Activated CD4-positive, alpha-beta T cell treated with anti-CD3 and anti-CD28 coated beads, Interleukin-2, amount 50 U/mL, for 16 hours (primary cell): ENCODE measurements around the gene CYTH3.

Experiments
- DNase-seq: peaks from one replicate; pipeline ENCODE4 v3.0.0-alpha.2; 2020

CYTH3 gene

GRCh38 chr7:6279937-6280336, 7.5 kb upstream of the CYTH3 start:
- DNase-seq, result no peak

GRCh38 chr7:6279341-6279740, 6.9 kb upstream of the CYTH3 start:
- DNase-seq, result no peak

- no peak for DNase-seq
Measured at GRCh38 chr7:6278749-6279310, 6.4 kb upstream of the CYTH3 start.

DNA sequence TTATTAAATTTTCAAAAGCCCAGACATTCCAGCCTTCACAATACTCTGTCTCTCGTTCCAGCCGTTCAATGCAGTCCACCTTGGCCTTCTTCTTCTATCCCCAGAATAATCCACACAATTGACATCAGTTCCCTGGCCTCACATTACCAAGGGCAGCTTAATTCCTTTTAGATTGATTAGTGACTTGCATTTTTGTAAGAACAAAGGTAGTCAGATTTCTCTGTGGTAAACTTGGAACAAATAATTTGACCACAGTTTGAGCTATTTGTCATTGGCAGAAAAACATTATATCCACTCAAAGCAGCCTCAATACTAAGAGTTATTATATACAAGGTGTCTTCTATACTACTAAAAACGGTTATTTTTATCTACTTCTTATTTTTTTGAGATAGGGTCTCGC, 5.1 kb upstream of the CYTH3 start:
- no peak for DNase-seq

GRCh38 chr7:6276911-6277408, 4.5 kb upstream of the CYTH3 start:
- no peak for DNase-seq

- DNase-seq, result no peak
Measured at GRCh38 chr7:6274743-6275142, 2.3 kb upstream of the CYTH3 start.

DNA sequence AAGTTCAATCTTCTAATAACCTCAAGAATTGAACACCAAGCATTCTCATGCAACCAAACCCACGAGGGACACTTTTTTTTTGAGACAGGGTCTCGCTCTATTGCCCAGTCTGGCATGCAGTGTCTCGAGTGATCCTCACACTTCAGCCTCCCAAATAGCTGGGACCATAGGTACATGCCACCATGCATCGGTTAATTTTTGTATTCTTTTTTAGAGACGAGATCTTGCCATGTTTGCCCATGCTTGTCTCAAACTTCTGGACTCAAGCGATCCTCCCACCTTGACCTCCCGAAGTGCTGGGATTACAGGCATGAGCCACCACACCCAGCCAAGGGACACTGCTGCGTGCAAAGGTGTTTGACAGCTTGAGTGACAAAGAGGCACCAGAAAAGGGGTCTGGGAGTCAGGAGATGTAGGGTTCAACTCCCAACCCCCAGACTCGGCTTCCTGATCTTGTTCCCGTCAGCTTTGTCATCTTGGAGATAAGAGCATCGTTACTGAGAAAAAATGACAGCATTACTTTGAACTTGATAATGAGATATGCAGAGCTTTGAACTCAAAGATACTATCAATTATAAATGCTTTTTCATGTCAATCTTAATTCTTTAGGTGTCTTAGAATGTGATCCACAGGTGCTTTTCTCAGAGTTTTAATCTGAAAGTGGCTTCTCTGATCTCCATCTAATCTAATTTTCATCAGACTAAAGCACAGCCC, 1.6 kb upstream of the CYTH3 start:
- DNase-seq, result no peak

GRCh38 chr7:6273380-6273837, 985 bp upstream of the CYTH3 start:
- no peak for DNase-seq

DNA sequence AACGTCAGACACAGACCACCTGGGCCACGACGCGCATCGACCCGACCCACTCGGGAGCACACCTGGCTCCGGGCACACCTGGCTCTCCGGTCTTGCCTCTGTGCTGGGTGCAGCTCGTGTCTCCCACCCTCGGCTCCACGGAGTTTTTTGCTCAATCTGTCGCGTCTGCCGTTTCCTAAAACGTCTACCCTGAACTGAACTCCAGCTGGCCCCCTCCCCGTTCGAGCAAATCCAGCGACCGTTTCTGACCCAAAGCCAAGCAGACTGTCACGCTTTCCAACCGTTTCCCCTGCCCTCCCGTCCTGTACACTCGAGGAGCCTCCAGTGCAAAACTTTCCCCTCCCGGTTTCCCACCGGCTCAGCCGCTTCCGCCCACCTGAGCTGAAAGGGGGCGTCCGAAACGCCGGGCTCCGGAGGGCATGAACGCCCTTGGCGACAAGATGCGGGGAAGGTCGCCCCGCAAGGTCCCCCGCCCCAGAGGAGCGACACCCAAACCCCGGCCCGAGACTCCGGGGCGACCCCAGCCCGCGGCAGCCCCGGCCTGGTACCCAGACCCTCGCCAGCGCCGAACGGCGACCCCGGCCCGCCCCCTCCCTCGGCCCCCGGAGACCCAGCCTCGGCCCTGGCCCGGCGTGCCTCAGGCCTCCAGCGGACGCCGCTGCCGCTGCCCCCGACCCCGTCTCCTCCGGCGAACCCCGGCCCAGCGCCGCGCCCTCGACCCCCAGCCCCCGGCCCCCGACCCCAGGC, 557 bp downstream of the CYTH3 start:
- DNase-seq, result no peak

DNA sequence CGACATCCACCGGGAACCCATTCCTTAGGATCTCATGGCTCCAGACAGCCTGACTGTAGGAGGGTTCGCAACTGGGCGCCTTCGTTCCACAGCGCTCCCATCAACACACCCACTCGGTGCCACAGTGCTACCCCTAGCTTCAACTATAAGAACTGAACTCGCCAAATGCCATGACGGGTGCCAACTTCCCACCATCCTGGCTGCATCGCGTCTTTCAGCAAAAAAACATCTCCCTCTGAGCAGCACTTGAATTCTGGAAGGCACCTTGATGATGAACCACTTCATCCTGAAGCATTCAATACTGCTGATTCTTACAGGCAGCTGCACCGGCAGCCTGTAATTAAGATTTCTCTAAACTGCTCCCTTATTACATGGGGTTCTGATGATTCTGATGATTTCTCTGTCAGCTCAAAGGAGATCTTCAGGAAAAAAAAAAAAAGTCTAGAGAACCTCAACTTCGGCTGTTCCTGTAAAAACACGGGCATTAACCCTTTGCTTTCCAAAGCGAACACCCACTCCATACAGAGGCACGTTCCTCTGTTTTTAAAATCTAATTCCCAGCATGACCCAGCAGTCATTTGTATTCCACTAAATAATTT, 1.3 kb downstream of the CYTH3 start:
- peak; percentile 5 for DNase-seq

GRCh38 chr7:6269527-6269926, 2.9 kb downstream of the CYTH3 start:
- no peak for DNase-seq

GRCh38 chr7:6268907-6269306, 3.5 kb downstream of the CYTH3 start:
- DNase-seq, result no peak

DNA sequence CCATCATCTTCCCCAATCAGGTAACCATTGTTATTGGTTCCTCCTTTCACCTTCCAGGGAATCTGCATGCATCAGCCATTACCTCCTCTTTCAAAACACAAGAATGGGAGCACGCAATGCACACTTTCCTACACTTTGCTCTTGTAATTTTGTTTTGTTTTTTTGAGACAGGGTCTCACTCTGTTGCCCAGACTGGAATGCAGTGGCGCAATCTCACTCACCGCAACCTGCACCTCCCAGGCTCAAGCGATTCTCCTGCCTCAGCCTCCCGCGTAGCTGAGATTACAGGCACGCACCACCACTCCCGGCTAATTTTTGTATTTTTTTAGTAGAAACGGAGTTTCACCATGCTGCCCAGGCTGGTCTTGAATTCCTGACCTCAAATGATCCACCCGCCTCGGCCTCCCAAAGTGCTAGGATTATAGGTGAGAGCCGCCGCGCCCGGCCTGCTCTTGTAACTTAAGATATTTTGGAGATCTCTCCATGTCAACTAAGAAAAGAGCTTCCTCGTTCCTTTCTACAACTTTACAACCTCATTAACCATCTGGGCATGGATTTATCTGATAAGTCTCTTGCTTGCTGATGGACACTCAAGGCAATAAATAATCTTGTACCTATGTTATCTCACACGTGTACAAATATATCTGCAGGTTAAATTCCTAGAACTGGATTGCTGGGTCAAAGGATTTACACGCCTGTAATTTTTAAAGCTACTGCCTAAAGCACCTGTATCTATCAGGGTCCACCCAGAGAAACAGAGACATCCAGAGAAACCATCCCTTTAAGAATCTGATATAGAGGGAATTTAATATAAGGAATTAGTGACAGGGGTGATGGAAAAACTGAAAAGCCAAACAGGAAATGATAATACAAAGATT, 4.2 kb downstream of the CYTH3 start:
- DNase-seq, result no peak

DNA sequence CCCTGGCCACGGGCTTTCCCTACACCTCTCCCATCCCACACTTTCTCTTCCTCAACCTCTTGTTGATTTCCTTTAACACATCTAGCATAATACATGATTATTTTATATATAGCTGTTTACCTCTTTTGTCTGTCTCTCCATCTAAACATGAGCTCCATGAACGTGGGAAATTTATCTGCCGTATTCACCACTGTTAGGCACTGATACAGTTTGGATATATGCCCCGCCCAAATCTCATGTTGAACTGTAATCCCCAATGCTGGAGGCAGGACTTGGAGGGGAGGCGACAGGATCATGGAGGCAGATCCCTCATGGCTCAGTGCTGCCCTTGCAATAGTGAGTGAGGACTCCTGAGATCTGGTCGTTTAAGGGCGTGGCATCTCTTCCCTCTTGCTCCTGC, 5.7 kb downstream of the CYTH3 start:
- no peak for DNase-seq

- no peak for DNase-seq
Measured at GRCh38 chr7:6262221-6262620, 10.2 kb downstream of the CYTH3 start.

- DNase-seq, result no peak
Measured at GRCh38 chr7:6261699-6262098, 10.7 kb downstream of the CYTH3 start.

- DNase-seq, result no peak
Measured at GRCh38 chr7:6260291-6261187, 11.9 kb downstream of the CYTH3 start.

- DNase-seq, result no peak
Measured at GRCh38 chr7:6259257-6259656, 13.2 kb downstream of the CYTH3 start.

GRCh38 chr7:6258440-6259182, 13.8 kb downstream of the CYTH3 start:
- no peak for DNase-seq

- no peak for DNase-seq
Measured at GRCh38 chr7:6257675-6258074, 14.7 kb downstream of the CYTH3 start.
